HG03066 (cell line): ENCODE data around the gene TMED1.

Experiments
- ATAC-seq: cut with Tn5 transposase; IDR thresholded peaks from one replicate; pipeline ENCODE4 v1.9.1; 2021; ENCODE audit warnings: low read depth; ENCODE audit not compliant: unreplicated experiment

The TMED1 gene

GRCh38 chr19:10812902-10813404, 23.1 kb downstream of the TMED1 start:
- ATAC-seq: no peak

DNA sequence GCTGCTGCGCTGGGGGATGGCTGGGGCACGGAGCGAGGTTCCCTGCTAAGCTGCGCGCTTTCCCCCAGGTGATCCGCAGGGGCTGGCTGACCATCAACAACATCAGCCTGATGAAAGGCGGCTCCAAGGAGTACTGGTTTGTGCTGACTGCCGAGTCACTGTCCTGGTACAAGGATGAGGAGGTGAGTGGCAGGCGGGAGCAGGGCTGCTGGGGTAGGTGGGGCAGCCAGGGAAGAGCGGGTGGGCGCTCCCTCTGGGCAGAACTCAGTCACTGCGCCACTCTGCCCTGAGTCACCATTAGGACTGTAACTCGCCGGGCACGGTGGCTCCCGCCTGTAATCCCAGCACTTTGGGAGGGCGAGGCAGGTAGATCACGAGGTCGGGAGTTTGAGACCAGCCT, 23.8 kb downstream of the TMED1 start:
- no peak for ATAC-seq

DNA sequence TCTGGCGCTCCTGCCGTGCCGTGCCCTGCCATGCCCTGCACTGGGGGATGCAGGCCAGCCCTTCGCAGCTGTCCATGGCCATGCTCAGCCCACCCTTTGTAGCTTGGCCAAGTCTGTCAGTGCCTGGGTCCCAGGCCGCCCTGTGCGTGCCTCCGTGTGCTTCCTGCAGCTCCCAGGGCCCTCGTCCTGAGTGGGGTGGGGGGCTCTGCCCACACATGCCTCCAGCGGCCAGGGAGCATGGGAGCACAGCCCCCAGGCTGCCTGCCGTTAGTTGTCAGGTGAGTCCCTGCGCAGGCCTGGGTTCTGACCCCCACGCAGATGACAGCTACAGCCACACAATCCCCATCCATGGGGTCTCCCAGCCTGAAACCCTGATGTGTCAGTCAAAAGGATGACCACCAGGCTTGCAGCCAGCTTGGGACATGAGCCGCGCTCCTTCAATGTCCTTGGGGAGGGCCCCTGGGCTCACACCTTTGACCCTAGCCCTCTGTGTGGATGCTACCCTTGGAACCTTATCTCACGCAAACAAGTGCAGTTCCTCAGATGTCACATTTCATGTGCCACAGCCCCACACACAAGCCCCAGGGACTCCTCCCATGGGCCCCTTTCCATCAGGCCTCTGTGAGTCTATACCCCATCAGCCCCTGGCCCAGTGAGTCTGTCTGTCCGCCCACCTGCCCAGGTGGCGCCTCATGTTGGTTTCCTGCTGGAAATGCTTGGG, 24.5 kb downstream of the TMED1 start:
- no peak for ATAC-seq

GRCh38 chr19:10809651-10810285, 26.2 kb downstream of the TMED1 start:
- ATAC-seq: no peak

DNA sequence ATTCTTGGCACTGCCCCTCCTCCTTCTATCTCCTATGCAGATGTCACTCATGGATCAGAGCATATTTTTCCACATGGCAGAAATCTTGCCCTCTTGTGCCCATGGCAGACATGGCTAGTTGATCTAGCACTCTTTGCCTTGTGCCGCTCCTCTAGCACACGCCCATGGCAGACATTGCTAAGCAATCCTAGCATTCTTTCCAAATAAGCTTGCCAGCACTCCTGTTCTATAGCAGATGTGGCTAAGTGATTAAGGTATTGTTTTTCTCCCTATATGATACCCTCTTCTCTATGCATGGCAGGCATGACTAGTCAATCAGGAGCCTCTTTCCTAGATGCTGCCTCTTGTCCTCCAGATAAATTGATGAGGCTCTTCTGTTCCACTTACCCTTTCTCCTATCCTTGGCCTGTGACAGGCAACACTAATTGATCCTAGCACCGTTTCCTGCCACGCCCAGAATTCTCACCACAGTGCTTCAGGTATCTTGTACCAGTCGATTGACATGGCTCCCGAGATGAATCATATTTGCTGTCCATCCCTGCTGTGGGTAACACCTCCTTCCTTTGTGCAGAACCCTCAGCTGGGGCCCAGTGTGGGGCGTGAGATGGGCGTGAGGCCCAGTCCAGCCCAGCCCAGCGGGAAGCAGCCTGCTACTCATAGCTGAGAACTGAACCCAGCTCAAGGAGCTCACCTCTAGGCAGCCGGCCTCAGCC, 26.9 kb downstream of the TMED1 start:
- no peak for ATAC-seq

- no peak for ATAC-seq
Measured at GRCh38 chr19:10805758-10806247, 30.2 kb downstream of the TMED1 start.

- ATAC-seq: no peak
Measured at GRCh38 chr19:10805065-10805757, 30.8 kb downstream of the TMED1 start.

DNA sequence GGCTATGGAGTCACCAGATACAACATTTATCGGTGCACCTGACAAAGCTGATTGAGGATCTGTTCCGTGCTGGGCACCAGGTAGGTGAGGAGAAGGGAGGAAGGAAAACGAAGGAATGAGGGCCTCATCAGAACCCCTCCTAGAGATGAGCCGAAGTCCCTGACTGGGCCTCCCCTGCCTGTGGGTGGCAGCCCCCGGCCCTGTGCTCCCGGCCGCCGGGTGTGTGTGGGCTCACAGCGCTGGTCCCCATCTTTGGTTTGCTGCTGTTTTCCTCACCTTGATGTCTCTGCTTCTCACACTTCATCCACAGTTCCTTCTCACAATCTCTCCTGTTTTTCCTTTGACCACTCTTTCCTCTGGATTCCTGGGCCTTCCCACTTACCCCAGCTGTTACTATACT, 32.8 kb downstream of the TMED1 start:
- ATAC-seq: no peak

GRCh38 chr19:10802479-10802878, 33.5 kb downstream of the TMED1 start:
- ATAC-seq: no peak

- ATAC-seq: no peak
Measured at GRCh38 chr19:10800488-10800887, 35.5 kb downstream of the TMED1 start.

GRCh38 chr19:10797541-10798256, 38.3 kb downstream of the TMED1 start:
- no peak for ATAC-seq

- no peak for ATAC-seq
Measured at GRCh38 chr19:10797078-10797477, 38.9 kb downstream of the TMED1 start.

DNA sequence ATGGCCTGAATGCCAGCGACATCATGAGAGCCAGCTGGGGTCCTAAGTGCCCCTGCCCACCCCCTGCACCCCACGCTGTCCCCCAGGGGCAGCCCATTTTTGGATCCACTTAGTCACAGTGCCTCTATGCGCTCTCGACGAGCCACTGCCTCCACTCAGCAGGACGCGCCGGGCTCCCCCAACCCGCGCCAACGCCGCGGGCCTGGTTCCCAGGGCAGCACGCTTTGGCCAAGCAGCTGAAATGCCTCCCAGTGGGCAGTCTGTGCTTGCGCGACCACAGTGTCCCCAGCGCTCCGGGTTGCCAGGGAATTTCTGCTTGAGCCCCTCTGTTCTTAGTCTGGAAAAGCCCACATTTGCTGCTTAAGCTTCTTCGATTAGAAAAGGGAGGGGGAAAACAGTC, 39.4 kb downstream of the TMED1 start:
- no peak for ATAC-seq

- no peak for ATAC-seq
Measured at GRCh38 chr19:10789866-10790265, 46.1 kb downstream of the TMED1 start.

GRCh38 chr19:10788146-10788545, 47.9 kb downstream of the TMED1 start:
- ATAC-seq: no peak

DNA sequence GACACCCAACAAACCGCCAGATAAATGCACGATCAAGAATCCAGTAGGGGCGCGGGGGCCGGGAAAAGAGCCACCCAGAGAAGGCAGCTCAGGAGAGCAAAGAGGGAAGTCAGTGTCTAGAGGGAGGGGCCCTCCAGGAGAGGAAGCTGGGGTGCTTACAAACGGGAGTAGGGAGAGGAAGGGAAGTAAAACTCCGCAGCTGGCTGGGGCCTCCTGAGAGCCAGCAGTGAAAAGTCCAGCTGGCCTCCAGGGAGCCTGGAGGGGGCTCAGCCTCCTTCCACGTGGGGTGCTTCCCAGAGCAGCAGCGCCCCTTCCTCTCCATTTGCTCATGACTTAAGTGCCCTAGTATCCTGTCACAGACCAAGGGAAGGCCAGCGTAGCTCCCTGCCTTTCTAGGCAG, 51.8 kb downstream of the TMED1 start:
- no peak for ATAC-seq

DNA sequence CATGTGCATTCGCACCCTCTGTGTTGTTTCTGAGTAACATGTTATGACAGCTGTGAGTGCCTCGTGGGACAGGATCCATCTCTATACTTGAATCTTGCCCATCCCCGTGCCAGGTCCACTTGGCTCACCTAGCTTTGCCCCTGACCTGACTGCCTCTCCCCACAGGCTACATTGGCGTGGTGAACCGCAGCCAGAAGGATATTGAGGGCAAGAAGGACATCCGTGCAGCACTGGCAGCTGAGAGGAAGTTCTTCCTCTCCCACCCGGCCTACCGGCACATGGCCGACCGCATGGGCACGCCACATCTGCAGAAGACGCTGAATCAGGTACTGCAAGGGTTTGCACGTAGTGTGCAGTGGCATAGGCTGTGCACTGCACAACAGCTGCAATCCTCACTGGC, 53.2 kb downstream of the TMED1 start:
- ATAC-seq: no peak
